Measurements from ENCODE around the gene SOX12. TPM values are rescaled to one million over a fixed set of nuclear protein-coding genes. Genes with fewer than 3 reads are reported as not detected.

The SOX12 gene
- total RNA-seq (2014; rRNA removed; shearing (Covaris generic)): 9.6 and 12.4 TPM in 2 replicates

DNA sequence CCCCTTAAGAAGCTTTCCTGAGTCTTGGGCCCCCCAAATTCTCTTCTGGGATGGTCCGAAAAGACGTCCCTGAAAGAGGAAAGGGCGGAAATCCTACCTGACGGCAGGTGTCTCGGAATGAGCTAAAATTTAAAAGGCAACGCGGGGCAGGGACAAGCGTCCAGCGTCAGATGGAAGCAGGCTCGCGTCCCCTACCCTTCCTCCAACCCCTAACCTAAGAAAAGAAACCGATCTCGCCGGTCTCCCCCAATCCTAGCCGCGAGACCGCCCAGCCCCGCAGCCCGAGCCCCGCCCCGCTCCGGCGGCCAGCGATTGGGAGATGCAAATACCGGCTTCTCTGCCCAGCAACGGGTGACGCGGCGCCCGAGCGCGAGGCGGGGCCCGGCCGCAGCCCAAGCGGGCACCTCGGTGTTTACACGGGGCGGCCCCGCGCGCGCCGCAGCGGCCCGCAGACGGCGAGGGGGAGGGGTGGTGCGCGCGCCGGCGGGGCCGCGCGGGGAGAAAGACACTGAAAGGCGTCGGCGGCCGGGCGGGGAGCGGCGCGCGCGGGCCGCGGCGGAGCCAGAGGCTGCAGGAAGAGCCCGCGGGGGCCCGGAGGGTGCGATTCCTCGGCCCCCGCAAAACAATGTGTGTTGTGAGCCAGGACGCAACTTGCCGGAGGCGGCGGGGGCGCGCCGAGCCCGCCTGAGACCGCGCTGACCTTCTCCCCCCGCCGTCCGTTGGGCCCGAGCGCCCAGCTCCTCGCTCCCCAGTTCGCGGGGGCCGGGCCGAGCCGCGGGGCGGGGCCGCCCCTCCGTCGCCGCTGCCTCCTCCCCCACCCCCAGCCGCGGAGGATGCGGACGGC, at the start of gene SOX12:
Gene SOX12, plus strand, starts transcription at position 508 of the 844 bp plus-strand sequence. CDS start 373 bp downstream, outside the sequence.
- DNase-seq (ENCODE audit: low spot score): peak; percentile 96
- in situ Hi-C loops (cut with HindIII; ENCODE audit: low sequenced_read_pairs): no loop called here

DNA sequence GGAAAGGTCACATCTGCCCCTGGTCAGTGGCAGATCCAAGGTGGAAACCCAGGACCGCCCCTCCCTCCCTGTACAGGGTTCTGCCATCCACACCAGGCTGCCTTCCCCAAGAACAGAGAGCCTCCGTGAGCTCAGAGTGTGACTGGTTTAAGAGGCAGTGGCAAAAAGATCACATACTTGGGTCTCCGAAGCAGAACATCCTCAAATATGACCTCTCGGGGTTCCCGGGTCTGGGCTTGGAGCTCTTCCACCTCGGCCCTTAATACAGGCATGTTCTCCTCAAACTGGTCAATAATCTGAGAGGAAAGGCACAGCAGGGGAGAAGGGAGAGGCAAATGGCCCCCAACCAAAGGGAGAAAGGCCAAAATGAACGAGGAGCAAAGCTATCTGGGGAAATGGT, 49.6 kb upstream of the SOX12 start:
- in situ Hi-C loops (cut with HindIII; ENCODE audit: low sequenced_read_pairs): no loop called here
- no peak for DNase-seq (ENCODE audit: low spot score)

DNA sequence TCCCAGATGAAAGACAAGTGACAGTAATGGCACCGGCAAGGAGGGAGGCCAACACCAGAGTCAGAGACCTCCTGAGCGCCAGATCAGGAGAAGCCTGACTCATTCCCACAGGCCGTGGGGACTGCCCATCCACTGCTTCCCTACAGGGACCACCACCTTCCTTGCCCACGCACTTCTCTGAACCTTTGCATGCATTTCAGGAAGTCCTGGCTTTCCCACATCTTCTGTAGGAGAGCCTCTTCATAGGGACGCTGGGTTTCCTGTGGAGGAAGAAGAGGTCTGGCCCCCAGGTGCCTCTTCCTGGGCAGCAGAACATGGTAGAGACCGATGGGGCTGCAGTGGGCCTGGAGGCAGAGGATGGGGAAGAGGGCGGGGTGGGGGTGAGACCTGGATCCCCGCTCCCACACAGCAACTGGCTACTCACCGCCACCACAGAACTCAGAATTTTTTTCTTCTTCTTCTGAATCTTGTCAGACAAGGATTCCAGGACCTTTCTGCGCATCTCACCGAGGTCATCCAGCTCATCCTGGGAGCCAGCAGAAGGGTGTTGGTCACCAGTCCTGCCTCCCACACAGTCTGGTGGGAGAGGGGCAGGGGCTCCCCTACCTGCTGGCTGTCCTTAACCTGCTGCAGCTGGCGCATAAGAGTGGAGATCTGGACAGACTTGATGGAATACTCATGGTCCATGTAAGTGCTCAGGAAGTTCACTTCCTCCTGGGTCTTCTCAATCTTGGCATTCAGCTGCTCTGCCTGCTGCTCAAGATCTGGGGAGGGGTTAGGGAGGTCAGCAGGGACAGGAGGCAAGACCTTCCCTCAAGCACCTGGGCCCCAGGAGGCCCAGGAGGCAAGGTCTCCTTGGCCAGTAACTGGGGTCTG, 48.5 kb upstream of the SOX12 start:
- in situ Hi-C loops (cut with HindIII; ENCODE audit: low sequenced_read_pairs): no loop called here
- no peak for DNase-seq (ENCODE audit: low spot score)

DNA sequence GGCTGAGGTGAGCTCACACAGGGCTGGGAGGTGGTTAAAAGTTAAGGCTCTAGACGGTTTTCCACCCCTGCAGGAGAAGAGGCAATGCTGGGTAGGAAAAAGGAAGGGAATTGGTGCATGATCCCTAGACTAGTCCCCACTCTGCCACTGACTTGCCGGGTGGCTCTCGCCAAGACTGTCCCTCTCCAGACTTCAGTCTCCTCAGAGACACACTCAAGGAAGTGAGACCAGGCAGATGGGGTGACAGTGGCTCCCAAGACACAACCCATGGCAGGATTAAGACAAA, 47.9 kb upstream of the SOX12 start:
- DNase-seq (ENCODE audit: low spot score): no peak
- in situ Hi-C loops (cut with HindIII; ENCODE audit: low sequenced_read_pairs): no loop called here

DNA sequence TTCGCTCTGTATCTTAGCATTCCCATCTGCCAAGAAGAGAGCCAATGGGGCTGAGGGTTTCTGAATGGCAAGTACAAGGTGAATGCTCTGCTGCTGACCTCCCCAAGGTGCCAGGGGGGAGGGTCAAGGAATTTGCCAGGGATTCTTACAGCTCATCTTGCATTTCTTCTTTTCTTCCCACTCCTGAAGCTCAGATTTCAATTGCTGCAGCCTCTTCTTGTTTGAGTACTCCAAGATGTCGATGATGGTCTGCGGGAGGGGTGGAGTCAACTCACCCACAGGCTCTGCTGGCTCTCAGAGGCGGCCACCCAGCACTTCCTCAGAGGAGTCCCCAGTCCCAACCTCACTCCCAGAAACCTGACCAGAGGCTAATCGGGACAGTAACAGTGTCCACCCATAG, 47.2 kb upstream of the SOX12 start:
- DNase-seq (ENCODE audit: low spot score): no peak
- in situ Hi-C loops (cut with HindIII; ENCODE audit: low sequenced_read_pairs): no loop called here

DNA sequence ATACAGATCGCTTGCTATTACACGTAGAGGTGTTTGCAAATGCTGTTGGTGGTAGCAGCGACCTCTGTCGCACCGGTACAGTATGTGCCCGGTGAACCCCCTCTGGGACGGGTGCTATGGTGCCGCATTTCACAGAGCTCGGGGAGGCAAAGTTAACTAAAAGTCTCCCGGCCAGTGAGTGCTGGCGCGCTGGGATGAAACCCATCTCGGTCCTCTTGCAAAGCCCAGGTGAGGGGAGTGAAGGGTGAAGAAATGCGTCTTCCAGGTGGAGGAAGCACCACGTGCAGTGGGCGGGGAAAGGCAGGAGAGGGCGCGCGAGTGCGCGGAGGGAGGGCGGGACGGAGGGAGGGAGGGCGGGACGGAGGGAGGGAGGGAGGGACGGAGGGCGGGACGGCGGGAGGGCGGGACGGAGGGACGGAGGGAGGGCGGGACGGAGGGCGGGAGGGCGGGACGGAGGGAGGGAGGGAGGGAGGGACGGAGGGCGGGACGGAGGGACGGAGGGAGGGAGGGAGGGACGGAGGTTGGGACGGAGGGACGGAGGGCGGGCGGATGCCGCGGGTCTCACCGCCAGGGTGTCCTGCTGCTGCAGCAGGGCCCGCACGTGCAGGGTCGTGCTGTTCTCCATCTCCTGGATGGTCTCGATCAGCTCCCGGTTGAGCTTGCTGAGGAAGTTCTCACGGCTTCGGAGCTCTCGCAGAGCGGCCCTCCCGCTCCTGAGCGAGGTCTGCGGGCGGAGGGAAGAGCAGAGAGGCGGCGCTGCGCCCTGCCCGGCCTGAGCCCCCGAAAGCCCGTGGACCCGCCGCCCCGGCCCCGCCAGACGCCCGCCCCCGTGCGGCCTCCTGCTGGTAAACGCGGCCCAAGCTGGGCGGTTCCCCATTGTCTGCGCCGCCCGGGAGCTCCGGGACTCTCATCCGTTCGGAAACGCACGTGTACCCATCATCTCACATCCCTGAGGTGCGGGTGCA, 46.5 kb upstream of the SOX12 start:
- no peak for DNase-seq (ENCODE audit: low spot score)
- in situ Hi-C loops (cut with HindIII; ENCODE audit: low sequenced_read_pairs): no loop called here

DNA sequence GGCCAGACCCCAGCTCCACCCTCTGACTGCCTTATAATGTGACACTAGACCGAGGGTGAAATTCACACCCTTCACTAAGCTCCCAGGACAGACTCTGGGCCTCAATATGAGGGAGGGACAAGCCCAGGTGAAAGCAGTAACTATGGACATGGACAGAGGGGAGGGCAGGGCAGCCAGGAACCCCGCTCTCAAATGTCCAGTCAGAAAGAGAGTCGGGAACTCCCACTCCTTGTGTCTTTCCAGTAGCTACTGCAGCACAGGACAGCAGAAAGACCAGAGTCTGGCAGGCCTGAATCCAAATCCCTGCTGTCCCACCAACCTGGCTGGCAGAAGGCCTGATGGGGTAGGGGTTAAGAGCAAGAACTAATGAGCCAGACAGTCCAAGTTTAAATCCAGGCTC, 41.2 kb upstream of the SOX12 start:
- in situ Hi-C loops (cut with HindIII; ENCODE audit: low sequenced_read_pairs): no loop called here
- no peak for DNase-seq (ENCODE audit: low spot score)

DNA sequence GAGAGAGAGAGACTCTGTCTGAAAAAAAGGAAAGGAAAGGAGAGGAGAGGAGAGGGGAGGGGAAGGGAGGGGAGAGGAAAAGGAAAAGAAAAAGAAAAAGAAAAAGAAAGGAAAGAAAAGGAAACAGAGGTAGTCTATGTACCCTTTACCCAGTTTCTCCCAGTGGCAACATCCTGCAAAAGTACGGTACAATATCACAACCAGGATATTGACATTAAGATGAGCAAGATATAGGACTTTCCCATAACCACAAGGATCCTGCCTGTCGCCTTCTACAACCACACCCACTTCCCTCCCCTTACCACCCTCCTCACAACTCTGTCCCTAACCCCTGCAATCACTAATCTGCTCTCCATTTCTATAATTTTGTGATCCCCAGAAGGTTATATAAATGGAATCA, 38.8 kb upstream of the SOX12 start:
- in situ Hi-C loops (cut with HindIII; ENCODE audit: low sequenced_read_pairs): no loop called here
- DNase-seq (ENCODE audit: low spot score): no peak

DNA sequence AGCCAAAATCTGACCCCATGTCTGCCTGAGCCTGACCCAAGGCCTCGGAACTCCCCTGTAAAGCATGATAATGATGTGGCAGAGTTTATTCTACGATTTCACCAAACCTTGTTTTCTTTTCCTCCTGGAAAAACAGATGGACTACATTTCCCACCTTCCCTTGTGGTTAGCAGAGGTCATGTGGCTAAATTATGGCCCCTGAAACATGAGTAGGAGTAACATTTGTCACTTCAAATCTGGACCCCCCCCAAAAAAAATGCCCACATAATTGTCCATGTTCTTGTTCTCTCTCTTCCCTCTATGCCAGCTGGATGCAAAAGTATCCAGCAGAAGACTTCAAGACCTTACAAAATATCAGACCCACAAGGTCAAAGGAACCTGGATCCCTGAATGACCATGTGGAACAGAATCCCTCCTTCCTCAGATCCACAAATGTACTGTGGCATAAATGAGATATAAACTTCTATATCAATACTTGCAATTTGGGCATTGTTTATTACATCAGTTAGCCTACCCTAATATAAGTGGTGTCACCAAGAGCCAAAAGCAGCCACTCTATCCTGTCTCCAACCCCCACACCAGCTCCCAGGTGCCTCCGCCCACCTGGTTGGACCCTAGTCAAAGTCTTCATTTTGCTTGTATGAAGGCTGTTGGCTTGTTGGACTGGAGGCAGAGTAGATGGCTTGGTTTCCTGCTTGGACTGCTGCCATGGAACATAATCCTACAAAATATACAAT, 36.2 kb upstream of the SOX12 start:
- no peak for DNase-seq (ENCODE audit: low spot score)
- in situ Hi-C loops (cut with HindIII; ENCODE audit: low sequenced_read_pairs): no loop called here

DNA sequence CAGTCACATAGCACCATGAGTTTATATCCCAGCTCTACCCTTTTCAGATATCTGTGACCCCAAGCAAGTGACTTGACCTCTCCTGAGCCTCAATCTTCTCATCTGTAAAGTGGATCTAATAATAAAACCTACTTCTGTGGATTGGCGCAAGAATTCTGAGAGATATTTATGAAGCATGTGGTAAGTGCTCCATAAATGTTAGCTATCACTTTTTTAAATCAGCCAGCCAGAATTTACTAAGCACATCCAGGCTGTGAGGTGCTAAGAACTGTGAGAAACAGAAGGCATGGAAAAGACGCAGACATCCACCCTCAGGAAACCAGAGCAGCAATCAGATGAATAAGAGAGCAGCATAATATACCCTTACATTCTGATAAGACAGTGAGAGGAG, 35.7 kb upstream of the SOX12 start:
- DNase-seq (ENCODE audit: low spot score): no peak
- in situ Hi-C loops (cut with HindIII; ENCODE audit: low sequenced_read_pairs): no loop called here

DNA sequence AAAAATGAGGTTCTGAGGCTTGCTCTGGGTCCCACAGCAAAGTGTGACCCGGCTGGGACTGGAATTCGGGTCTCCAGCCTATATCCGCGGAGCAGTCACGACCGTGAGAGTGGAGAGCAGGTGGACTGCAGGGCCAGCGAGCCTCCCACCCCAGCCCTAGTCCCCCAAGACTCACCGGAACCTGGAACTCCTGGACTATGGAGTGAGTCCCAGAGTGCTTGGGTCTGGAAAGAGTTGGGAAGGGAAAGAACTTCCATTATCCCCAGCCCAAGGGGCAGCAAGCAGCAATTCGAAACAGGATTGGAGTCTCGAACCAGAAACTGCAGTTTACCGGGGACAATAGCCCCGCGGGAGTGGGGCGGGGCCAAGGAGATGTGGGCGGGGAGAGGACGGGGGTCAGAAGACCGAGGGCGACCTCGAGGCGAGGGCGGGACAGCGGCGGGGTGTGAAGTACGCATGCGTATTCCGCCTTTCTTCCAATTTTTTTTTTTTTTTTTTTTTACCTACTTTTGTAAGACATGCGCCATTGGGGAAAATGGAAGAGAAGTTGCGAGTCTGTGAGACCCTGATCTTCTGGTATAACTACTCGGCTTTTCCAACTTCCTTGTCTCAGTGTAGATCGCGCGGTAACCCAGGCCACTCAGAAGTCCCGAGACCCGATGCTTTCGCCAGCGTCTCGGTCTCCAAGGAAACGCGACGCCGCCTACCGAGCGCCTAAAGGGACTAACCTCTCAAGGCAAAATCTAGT, 35.1 kb upstream of the SOX12 start, which contains the start of gene C20orf96:
Gene C20orf96, minus strand, starts transcription at position 667 of the 748 bp plus-strand sequence. Its CDS starts 140 bp downstream, at position 527.
- peak; percentile 90 for DNase-seq (ENCODE audit: low spot score)
- in situ Hi-C loops (cut with HindIII; ENCODE audit: low sequenced_read_pairs): no loop called here

DNA sequence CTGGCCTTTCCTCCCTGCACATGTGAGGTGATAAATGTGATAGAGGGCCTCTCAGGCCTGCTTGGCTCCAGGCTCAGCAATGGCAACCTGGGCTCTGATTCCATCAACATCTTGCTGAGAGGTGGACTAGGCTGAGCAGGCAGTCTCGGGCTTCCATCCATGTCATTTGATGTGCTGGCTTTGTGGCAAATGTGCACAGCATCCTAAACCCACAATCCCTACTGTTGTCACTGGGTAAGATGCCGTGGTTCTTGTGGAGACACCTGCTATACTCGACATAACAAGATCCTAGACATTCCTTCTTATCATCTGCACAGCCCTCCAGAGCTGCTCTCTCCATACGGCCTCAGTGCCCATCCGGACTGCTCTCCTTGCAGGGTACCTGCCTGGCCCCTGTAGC, 30.8 kb upstream of the SOX12 start:
- in situ Hi-C loops (cut with HindIII; ENCODE audit: low sequenced_read_pairs): no loop called here
- DNase-seq (ENCODE audit: low spot score): no peak

DNA sequence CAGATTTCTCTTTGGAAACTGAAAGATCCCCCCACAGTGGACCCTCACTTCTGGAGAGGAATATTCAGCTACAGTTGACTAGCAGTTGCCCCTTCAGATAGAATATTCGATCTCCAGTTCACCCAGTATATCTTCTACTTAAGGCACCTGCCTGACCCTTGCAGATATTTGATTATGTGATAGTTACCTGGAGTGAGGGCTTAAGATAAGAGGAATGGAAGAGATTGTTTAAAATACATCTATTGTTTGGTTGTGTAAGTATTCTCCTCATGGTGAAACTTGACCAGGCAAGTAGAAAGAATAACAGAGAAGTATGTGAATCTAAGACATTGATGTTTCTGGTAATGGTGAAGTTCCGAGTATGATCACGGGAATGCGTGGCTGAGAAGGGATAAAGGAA, 29.5 kb upstream of the SOX12 start:
- DNase-seq (ENCODE audit: low spot score): no peak
- in situ Hi-C loops (cut with HindIII; ENCODE audit: low sequenced_read_pairs): no loop called here

DNA sequence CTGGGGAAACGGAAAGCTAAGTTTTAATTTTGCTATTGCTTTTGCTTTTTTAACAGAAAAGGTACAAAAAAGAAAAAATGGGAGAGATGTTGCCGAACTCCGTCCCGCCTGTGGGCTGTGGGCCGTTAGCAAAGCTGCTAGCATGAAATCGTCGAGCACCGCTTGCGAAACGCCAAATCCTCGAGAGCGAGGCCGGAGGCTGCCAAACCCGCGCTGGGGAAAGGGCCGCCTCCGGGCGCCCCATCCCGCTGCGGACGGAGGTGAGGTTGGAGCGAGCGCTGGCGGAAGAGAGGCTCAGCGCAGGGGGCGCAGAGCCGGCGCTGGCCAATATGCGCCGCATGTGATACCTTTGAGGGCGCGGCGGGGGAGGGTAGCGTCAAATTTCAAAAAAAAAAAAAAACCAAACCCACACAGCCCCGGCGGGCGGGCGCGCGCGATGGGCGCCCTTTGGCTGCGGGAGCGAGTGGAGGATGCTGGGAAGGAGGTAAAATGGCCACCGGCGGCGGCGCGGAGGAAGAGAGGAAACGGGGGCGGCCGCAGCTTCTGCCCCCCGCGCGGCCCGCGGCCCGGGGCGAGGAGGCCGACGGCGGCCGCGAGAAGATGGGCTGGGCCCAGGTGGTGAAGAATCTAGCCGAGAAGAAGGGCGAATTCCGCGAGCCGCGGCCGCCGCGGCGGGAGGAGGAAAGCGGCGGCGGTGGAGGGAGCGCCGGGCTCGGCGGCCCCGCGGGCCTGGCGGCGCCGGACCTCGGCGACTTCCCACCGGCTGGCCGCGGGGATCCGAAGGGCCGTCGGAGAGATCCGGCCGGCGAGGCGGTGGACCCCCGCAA, 28.0 kb upstream of the SOX12 start, which contains the start of gene ZCCHC3:
Gene ZCCHC3, plus strand, starts transcription at position 473 of the 827 bp plus-strand sequence. Its CDS starts 17 bp downstream, at position 490.
- in situ Hi-C loops (cut with HindIII; ENCODE audit: low sequenced_read_pairs): no loop called here

DNA sequence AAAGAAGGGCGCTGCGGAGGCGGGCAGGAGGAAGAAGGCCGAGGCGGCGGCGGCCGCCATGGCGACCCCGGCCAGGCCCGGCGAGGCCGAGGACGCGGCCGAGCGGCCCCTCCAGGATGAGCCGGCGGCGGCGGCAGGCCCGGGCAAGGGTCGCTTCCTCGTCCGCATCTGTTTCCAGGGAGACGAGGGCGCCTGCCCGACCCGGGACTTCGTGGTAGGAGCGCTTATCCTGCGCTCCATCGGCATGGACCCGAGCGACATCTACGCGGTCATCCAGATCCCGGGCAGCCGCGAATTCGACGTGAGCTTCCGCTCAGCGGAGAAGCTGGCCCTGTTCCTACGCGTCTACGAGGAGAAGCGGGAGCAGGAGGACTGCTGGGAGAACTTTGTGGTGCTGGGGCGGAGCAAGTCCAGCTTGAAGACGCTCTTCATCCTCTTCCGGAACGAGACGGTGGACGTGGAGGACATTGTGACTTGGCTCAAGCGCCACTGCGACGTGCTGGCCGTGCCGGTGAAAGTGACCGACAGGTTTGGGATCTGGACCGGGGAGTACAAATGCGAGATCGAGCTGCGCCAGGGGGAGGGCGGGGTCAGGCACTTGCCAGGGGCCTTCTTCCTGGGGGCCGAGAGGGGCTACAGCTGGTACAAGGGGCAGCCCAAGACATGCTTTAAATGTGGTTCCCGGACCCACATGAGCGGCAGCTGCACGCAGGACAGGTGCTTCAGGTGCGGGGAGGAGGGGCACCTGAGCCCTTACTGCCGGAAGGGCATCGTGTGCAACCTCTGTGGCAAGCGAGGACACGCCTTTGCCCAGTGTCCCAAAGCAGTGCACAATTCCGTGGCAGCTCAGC, 27.2 kb upstream of the SOX12 start:
- peak; percentile 63 for DNase-seq (ENCODE audit: low spot score)
- in situ Hi-C loops (cut with HindIII; ENCODE audit: low sequenced_read_pairs): no loop called here

More for the DNA sequence above, 28.0 kb upstream of the SOX12 start, which contains the start of gene ZCCHC3:
- peak; percentile 78 for DNase-seq (ENCODE audit: low spot score)

DNA sequence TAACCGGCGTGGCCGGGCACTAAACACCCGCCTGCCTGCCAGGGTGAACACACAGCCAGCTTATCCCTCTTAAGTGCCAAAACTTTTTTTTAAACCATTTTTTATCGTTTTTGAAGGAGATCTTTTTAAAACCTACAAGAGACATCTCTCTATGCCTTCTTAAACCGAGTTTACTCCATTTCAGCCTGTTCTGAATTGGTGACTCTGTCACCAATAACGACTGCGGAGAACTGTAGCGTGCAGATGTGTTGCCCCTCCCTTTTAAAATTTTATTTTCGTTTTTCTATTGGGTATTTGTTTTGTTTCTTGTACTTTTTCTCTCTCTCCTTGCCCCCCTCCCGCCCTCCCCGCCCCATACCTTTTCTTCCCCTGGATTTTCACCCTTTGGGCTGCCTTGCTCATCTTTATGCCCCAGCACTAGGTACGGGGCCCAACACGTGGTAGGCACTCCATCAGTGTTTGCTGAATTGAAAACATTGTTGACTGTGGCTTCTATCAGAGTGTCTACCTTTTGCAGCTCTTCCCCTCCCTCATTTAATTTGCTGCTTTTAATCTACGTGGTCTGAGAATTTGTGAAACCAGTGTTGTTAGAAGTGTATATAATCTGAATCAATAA, 26.5 kb upstream of the SOX12 start:
- in situ Hi-C loops (cut with HindIII; ENCODE audit: low sequenced_read_pairs): no loop called here
- DNase-seq (ENCODE audit: low spot score): no peak

Data from G401 (cell line).